ENCODE measurements around the gene XCR1.

- no peak for TF ChIP-seq CTCF (IDR thresholded peaks at IDR 0.05; ENCODE audit: low read depth, low read length, poor library complexity, severe bottlenecking)
- no peak for TF ChIP-seq EZH2phosphoT487 (IDR thresholded peaks at IDR 0.05; ENCODE audit: borderline replicate concordance, low read length)
Measured at GRCh38 chr3:45988804-45989203, 38.5 kb downstream of the XCR1 start.
